A673 (cell line): ENCODE results near the gene MGA. TPM values are rescaled to one million over a fixed set of nuclear protein-coding genes. Genes with fewer than 3 reads are reported as not detected.

Source experiments
- BruUV-seq: library from RNA; stranded (reverse); fragments of 400-500 nt; replicated peaks from 2 replicates; lab custom pipeline; 2021; lab: Mats Ljungman, UMichigan
- CTCF ChIA-PET: fragments of 300-600 bp; sonication (Branson Sonifier 250); formaldehyde crosslinking; loops from one replicate; lab custom pipeline; 2022; ENCODE audit warnings: antibody characterized with exemption; lab: Charles Lee
- POLR2A ChIA-PET: fragments of 300-600 bp; sonication (Branson Sonifier 250); formaldehyde crosslinking; loops from one replicate; lab custom pipeline; 2022; ENCODE audit warnings: antibody characterized with exemption; ENCODE audit not compliant: low non-redundant PET; lab: Charles Lee
- DNase-seq: peaks from one replicate; pipeline ENCODE4 v3.0.0-alpha.2; 2015; ENCODE audit warnings: low spot score
- H3K27ac ChIP-seq: fragments of 200-600 bp; sonication (generic); 2 replicates; pipeline ENCODE4 v1.5.1; 2016; ENCODE audit warnings: mixed run types, low read depth, mild to moderate bottlenecking, mixed read lengths, antibody characterized with exemption, low read length; ENCODE audit not compliant: poor library complexity, severe bottlenecking
- H3K27me3 ChIP-seq: fragments of 200-600 bp; sonication (generic); replicated peaks from 2 replicates; pipeline ENCODE4 v1.6.1; 2017; ENCODE audit warnings: mixed run types, low read depth, mild to moderate bottlenecking, mixed read lengths, antibody characterized with exemption, low read length; ENCODE audit not compliant: insufficient read depth, poor library complexity
- H3K36me3 ChIP-seq: fragments of 200-600 bp; sonication (generic); 2 replicates; pipeline ENCODE4 v1.6.1; 2016; ENCODE audit warnings: mixed run types, mild to moderate bottlenecking, mixed read lengths, antibody characterized with exemption, low read length; ENCODE audit not compliant: insufficient read depth, poor library complexity, severe bottlenecking
- H3K4me1 ChIP-seq: fragments of 200-600 bp; sonication (generic); 2 replicates; pipeline ENCODE4 v1.6.1; 2017; ENCODE audit warnings: mixed run types, mild to moderate bottlenecking, mixed read lengths, antibody characterized with exemption, low read length; ENCODE audit not compliant: insufficient read depth, poor library complexity, severe bottlenecking
- H3K4me3 ChIP-seq: fragments of 200-600 bp; sonication (generic); 2 replicates; pipeline ENCODE4 v1.5.1; 2016; ENCODE audit warnings: low read depth, mixed run types, mild to moderate bottlenecking, mixed read lengths, low read length; ENCODE audit not compliant: poor library complexity, severe bottlenecking
- H3K9me3 ChIP-seq: fragments of 200-600 bp; sonication (generic); 2 replicates; pipeline ENCODE4 v1.6.1; 2016; ENCODE audit warnings: mixed run types, low read depth, mild to moderate bottlenecking, mixed read lengths, antibody characterized with exemption, low read length; ENCODE audit not compliant: poor library complexity, severe bottlenecking
- CTCF ChIP-seq: fragments of 300-800, 200-600 bp; sonication (generic); conservative IDR thresholded peaks from 2 replicates; pipeline ENCODE4 v1.5.1; 2017; ENCODE audit warnings: low read depth, mild to moderate bottlenecking, antibody characterized with exemption, low read length, moderate library complexity, mixed read lengths
- EZH2 ChIP-seq: fragments of 200-600 bp; sonication (generic); IDR thresholded peaks from 2 replicates; pipeline ENCODE4 v1.6.1; 2017; ENCODE audit warnings: borderline replicate concordance, low read depth, mild to moderate bottlenecking, mixed read lengths, antibody characterized with exemption, low read length; ENCODE audit not compliant: poor library complexity, severe bottlenecking
- intact Hi-C: fragments of 100-400 bp; cut with micrococcal nuclease; formaldehyde crosslinking; loops from one replicate; pipeline ENCODE4 v1.10.0; 2022; ENCODE audit not compliant: unreplicated experiment
- total RNA-seq: library from RNA; stranded (reverse); gene quantifications from 2 replicates; pipeline ENCODE4 v1.2.3, GENCODE V29; 2021

MGA gene
- total RNA-seq, 1 experiment from 2014 or later = 49.3 TPM

- Histone ChIP-seq H3K4me3 (no peak overlapping the region), H3K27ac (no peak overlapping the region), H3K27me3 (no peaks in the 10 kb centered on the region), H3K4me1 (peaks cover 6% of the 10 kb centered on the region), H3K36me3 (no peaks in the 10 kb centered on the region), H3K9me3 (no peaks in the 10 kb centered on the region)
- POLR2A ChIA-PET = no interaction called here
- BruUV-seq = no TSS peak
- CTCF ChIA-PET = interaction anchor here (0.6 kb wide), 1 partner anchor 14 kb away, joined by 3 read pairs; no protein-coding TSS in a partner anchor
- TF ChIP-seq CTCF (no peak), EZH2 (no peak)
- intact Hi-C loops = no loop called here
- DNase-seq = no peak
These were observed 28.9 kb downstream of the MGA start for GRCh38 chr15:41689083-41689482.

GRCh38 chr15:41689834-41690233 is 29.6 kb downstream of the MGA start:
- Histone ChIP-seq H3K36me3 (no peaks in the 10 kb centered on the region), H3K4me1 (peaks cover 6% of the 10 kb centered on the region), H3K4me3 (no peak overlapping the region), H3K9me3 (no peaks in the 10 kb centered on the region), H3K27me3 (no peaks in the 10 kb centered on the region), H3K27ac (no peak overlapping the region)
- ChIA-PET POLR2A (no interaction called here), CTCF (no interaction called here)
- TF ChIP-seq CTCF = no peak
- no peak for TF ChIP-seq EZH2
- no TSS peak for BruUV-seq
- intact Hi-C loops = no loop called here
- DNase-seq = peak; percentile 22

- Histone ChIP-seq H3K9me3 (no peaks in the 10 kb centered on the region), H3K27ac (no peak overlapping the region), H3K36me3 (no peaks in the 10 kb centered on the region), H3K27me3 (no peaks in the 10 kb centered on the region), H3K4me1 (peaks cover 13% of the 10 kb centered on the region), H3K4me3 (no peak overlapping the region)
- intact Hi-C loops = no loop called here
- no peak for DNase-seq
- POLR2A ChIA-PET = no interaction called here
- TF ChIP-seq CTCF (no peak), EZH2 (no peak)
- CTCF ChIA-PET = no interaction called here
- no TSS peak for BruUV-seq
These were observed 30.4 kb downstream of the MGA start for GRCh38 chr15:41690636-41691035.
